ENCODE measurements around the gene CASZ1.

The CASZ1 gene

GRCh38 chr1:10767282-10767681 lies 29.2 kb downstream of the CASZ1 start:
- no peaks in the 10 kb centered on the region for H3K79me2 ChIP-seq (ENCODE audit: insufficient read depth, low read depth)
- H3K4me2 ChIP-seq: no peak overlapping the region
- no peaks in the 10 kb centered on the region for H3K4me1 ChIP-seq (ENCODE audit: low read depth, poor library complexity, severe bottlenecking)
- H3K27me3 ChIP-seq (ENCODE audit: insufficient read depth, low read depth): peaks cover 95% of the 10 kb centered on the region
- H4K20me1 ChIP-seq (ENCODE audit: insufficient read depth): no peaks in the 10 kb centered on the region
- no peak overlapping the region for H2AFZ ChIP-seq (ENCODE audit: low read depth)
- H3K27ac ChIP-seq: no peak overlapping the region
- no peaks in the 10 kb centered on the region for H3K36me3 ChIP-seq (ENCODE audit: insufficient read depth)
- no peak overlapping the region for H3K9ac ChIP-seq
- H3K4me3 ChIP-seq (IDR thresholded peaks at IDR 0.05; ENCODE audit: insufficient read depth, low read depth, low read length): no peak overlapping the region
- TF ChIP-seq, protein P1, sequence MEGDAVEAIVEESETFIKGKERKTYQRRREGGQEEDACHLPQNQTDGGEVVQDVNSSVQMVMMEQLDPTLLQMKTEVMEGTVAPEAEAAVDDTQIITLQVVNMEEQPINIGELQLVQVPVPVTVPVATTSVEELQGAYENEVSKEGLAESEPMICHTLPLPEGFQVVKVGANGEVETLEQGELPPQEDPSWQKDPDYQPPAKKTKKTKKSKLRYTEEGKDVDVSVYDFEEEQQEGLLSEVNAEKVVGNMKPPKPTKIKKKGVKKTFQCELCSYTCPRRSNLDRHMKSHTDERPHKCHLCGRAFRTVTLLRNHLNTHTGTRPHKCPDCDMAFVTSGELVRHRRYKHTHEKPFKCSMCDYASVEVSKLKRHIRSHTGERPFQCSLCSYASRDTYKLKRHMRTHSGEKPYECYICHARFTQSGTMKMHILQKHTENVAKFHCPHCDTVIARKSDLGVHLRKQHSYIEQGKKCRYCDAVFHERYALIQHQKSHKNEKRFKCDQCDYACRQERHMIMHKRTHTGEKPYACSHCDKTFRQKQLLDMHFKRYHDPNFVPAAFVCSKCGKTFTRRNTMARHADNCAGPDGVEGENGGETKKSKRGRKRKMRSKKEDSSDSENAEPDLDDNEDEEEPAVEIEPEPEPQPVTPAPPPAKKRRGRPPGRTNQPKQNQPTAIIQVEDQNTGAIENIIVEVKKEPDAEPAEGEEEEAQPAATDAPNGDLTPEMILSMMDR (conservative IDR thresholded peaks at IDR 0.05; ENCODE audit: low read depth, low read length): no peak

DNA sequence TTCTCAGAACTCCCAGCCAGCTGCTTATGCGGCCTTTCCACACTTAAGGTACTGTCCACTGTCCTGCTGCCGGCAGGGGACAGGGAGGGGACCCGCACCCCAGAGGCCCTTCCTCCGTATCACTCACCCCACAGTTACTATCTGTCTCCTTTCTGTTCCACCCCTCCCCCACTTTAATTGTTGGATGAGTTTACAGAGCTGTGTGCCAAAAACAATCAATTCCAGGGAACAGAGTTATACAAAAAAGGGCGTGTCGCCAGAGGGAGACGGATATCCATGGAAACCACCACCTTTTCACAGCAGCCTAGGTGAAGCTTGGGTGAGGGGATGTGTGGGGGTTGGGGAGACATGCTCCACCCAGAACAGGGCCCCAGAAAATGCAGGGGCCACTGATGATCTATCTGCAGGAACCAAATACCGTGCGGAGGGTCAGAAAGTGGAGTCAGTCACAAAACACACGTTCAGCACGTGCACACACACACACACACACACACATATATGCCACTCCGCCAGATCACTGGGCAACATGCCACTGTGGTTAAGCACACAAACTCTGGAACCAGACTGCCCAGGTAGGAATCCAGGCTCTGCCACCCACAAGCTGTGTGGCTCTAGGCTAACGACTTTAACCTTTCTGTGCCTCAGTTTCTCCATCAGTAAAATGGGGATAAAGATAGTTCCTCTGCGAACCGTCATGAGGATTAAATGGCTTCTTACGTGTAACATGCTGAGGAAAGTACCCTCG lies 30.5 kb downstream of the CASZ1 start:
- Histone ChIP-seq H3K79me2 (ENCODE audit: insufficient read depth, low read depth) (no peaks in the 10 kb centered on the region), H3K9ac (no peak overlapping the region), H4K20me1 (ENCODE audit: insufficient read depth) (no peaks in the 10 kb centered on the region), H3K4me1 (ENCODE audit: low read depth, poor library complexity, severe bottlenecking) (no peaks in the 10 kb centered on the region), H3K36me3 (ENCODE audit: insufficient read depth) (no peaks in the 10 kb centered on the region), H3K4me2 (no peak overlapping the region), H3K27ac (no peak overlapping the region), H3K27me3 (ENCODE audit: insufficient read depth, low read depth) (peaks cover 97% of the 10 kb centered on the region), H2AFZ (ENCODE audit: low read depth) (no peak overlapping the region), H3K4me3 (IDR thresholded peaks at IDR 0.05; ENCODE audit: insufficient read depth, low read depth, low read length) (no peak overlapping the region)
- TF ChIP-seq, protein P1 (conservative IDR thresholded peaks at IDR 0.05; ENCODE audit: low read depth, low read length): no peak

DNA sequence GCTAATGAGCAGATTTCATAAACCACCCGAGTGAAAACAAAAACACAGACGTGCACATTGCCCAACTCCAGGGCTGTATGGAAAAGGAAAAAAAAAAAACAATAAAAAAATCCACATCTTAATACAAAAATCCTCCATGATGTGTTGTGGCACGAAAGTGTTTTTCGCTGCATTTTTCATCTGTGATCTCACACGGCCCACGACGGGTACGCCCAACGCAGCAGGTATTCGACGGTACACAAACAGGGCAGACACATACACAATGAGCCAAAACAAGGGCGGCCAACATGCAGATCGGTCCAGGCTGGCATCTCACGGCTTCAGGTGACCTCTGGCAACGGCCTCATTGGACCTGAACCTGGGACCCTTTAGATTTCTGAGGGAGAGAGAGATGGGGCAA lies 31.1 kb downstream of the CASZ1 start:
- H3K4me2 ChIP-seq: no peak overlapping the region

DNA sequence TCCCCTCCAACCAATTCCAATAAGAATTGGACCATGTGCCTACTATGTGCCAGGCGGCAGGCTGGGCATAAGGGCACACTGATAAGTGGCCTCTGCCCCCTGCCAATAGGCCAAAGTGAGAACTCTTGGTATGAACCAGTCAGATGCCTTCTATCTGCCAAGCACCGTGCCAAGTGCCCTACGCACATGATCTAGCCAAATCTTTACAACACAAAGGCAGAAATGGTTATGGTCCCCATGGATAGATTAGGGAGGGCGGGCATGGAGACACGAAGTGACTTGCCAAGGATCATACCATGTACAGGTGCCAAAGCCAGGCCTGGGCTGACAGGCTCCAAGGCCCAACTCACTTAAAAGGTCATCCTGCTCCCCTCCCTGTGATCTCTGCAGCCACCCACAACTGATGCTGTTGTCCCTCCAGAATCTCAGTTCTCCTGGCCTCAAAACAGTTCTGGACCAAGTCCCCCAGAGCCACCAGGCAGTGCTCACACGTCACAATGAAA lies 32.1 kb downstream of the CASZ1 start:
- H3K4me3 ChIP-seq (IDR thresholded peaks at IDR 0.05; ENCODE audit: insufficient read depth, low read depth, low read length): no peak overlapping the region
- H3K27ac ChIP-seq: no peak overlapping the region
- no peaks in the 10 kb centered on the region for H3K36me3 ChIP-seq (ENCODE audit: insufficient read depth)
- TF ChIP-seq, protein P1 (conservative IDR thresholded peaks at IDR 0.05; ENCODE audit: low read depth, low read length): no peak
- H3K4me1 ChIP-seq (ENCODE audit: low read depth, poor library complexity, severe bottlenecking): no peaks in the 10 kb centered on the region
- H4K20me1 ChIP-seq (ENCODE audit: insufficient read depth): no peaks in the 10 kb centered on the region
- no peak overlapping the region for H2AFZ ChIP-seq (ENCODE audit: low read depth)
- H3K9ac ChIP-seq: no peak overlapping the region
- no peak overlapping the region for H3K4me2 ChIP-seq
- no peaks in the 10 kb centered on the region for H3K79me2 ChIP-seq (ENCODE audit: insufficient read depth, low read depth)
- peaks cover 97% of the 10 kb centered on the region for H3K27me3 ChIP-seq (ENCODE audit: insufficient read depth, low read depth)

More for the DNA sequence above, 31.1 kb downstream of the CASZ1 start:
- Histone ChIP-seq H2AFZ (ENCODE audit: low read depth) (no peak overlapping the region), H3K9ac (no peak overlapping the region), H4K20me1 (ENCODE audit: insufficient read depth) (no peaks in the 10 kb centered on the region), H3K79me2 (ENCODE audit: insufficient read depth, low read depth) (no peaks in the 10 kb centered on the region), H3K27ac (no peak overlapping the region), H3K27me3 (ENCODE audit: insufficient read depth, low read depth) (peaks cover 97% of the 10 kb centered on the region), H3K36me3 (ENCODE audit: insufficient read depth) (no peaks in the 10 kb centered on the region), H3K4me3 (IDR thresholded peaks at IDR 0.05; ENCODE audit: insufficient read depth, low read depth, low read length) (no peak overlapping the region), H3K4me1 (ENCODE audit: low read depth, poor library complexity, severe bottlenecking) (no peaks in the 10 kb centered on the region)
- TF ChIP-seq, protein P1 (conservative IDR thresholded peaks at IDR 0.05; ENCODE audit: low read depth, low read length): no peak
